BE2C (cell line): ENCODE data around the gene PLD5.

Experiments
- DNase-seq: peaks from one replicate; pipeline ENCODE4 v3.0.0-alpha.2; 2020
- H3K27me3 ChIP-seq: fragments of 250-450 bp; sonication (Bioruptor Pico); 2 replicates; pipeline ENCODE4 v1.5.1; 2020; ENCODE audit warnings: mild to moderate bottlenecking
- H3K36me3 ChIP-seq: fragments of 250-450 bp; sonication (Bioruptor Pico); 2 replicates; pipeline ENCODE4 v1.5.1; 2020; ENCODE audit warnings: mild to moderate bottlenecking
- H3K4me1 ChIP-seq: fragments of 250-450 bp; sonication (Bioruptor Pico); 2 replicates; pipeline ENCODE4 v1.5.1; 2020
- H3K4me3 ChIP-seq: 2 replicates; pipeline ENCODE4 v1.5.1; 2011; ENCODE audit warnings: low read depth, low read length
- H3K9me3 ChIP-seq: fragments of 250-450 bp; sonication (Bioruptor Pico); 2 replicates; pipeline ENCODE4 v1.5.1; 2020
- CTCF ChIP-seq: IDR thresholded peaks from 2 replicates; pipeline ENCODE4 v1.5.1; 2012; ENCODE audit warnings: mild to moderate bottlenecking, low read depth, low read length

The PLD5 gene

GRCh38 chr1:242522304-242522945 is 2.1 kb downstream of the PLD5 start:
- no peak for TF ChIP-seq CTCF
- no peaks in the 10 kb centered on the region for H3K4me1 ChIP-seq
- no peaks in the 10 kb centered on the region for H3K9me3 ChIP-seq
- H3K4me3 ChIP-seq: no peak overlapping the region
- H3K27me3 ChIP-seq: peaks cover 14% of the 10 kb centered on the region
- H3K36me3 ChIP-seq: no peaks in the 10 kb centered on the region
- DNase-seq: no peak

GRCh38 chr1:242515555-242515954 is 8.9 kb downstream of the PLD5 start:
- no peak for DNase-seq
- Histone ChIP-seq H3K36me3 (no peaks in the 10 kb centered on the region), H3K27me3 (no peaks in the 10 kb centered on the region), H3K4me3 (no peak overlapping the region), H3K9me3 (no peaks in the 10 kb centered on the region), H3K4me1 (no peaks in the 10 kb centered on the region)
- no peak for TF ChIP-seq CTCF

- H3K4me3 ChIP-seq: no peak overlapping the region
- DNase-seq: no peak
These were observed 17.8 kb downstream of the PLD5 start for GRCh38 chr1:242506724-242507123.

GRCh38 chr1:242489545-242489944 is 35.0 kb downstream of the PLD5 start:
- Histone ChIP-seq H3K36me3 (no peaks in the 10 kb centered on the region), H3K27me3 (no peaks in the 10 kb centered on the region), H3K4me3 (no peak overlapping the region), H3K4me1 (no peaks in the 10 kb centered on the region), H3K9me3 (no peaks in the 10 kb centered on the region)
- DNase-seq: no peak
- no peak for TF ChIP-seq CTCF

More at GRCh38 chr1:242506724-242507123, 17.8 kb downstream of the PLD5 start:
- H3K27me3 ChIP-seq: no peaks in the 10 kb centered on the region
- no peak for TF ChIP-seq CTCF
- no peaks in the 10 kb centered on the region for H3K9me3 ChIP-seq
- H3K36me3 ChIP-seq: no peaks in the 10 kb centered on the region
- no peaks in the 10 kb centered on the region for H3K4me1 ChIP-seq

- Histone ChIP-seq H3K4me3 (no peak overlapping the region), H3K36me3 (no peaks in the 10 kb centered on the region), H3K4me1 (peaks cover 14% of the 10 kb centered on the region), H3K9me3 (no peaks in the 10 kb centered on the region), H3K27me3 (no peaks in the 10 kb centered on the region)
- no peak for TF ChIP-seq CTCF
- peak; percentile 74 for DNase-seq
These were observed 46.6 kb downstream of the PLD5 start for GRCh38 chr1:242477944-242478343.

- no peaks in the 10 kb centered on the region for H3K36me3 ChIP-seq
- no peaks in the 10 kb centered on the region for H3K27me3 ChIP-seq
- DNase-seq: no peak
- no peaks in the 10 kb centered on the region for H3K9me3 ChIP-seq
- H3K4me3 ChIP-seq: no peak overlapping the region
- TF ChIP-seq CTCF: no peak
- H3K4me1 ChIP-seq: no peaks in the 10 kb centered on the region
These were observed 53.7 kb downstream of the PLD5 start for GRCh38 chr1:242470774-242471173.
